HG03439 (cell line): ENCODE measurements around the gene EMILIN3.

Experiments
- ATAC-seq: cut with Tn5 transposase; IDR thresholded peaks from one replicate; pipeline ENCODE4 v1.9.1; 2021; ENCODE audit warnings: mild to moderate bottlenecking, moderate library complexity; ENCODE audit not compliant: unreplicated experiment

Gene EMILIN3

DNA sequence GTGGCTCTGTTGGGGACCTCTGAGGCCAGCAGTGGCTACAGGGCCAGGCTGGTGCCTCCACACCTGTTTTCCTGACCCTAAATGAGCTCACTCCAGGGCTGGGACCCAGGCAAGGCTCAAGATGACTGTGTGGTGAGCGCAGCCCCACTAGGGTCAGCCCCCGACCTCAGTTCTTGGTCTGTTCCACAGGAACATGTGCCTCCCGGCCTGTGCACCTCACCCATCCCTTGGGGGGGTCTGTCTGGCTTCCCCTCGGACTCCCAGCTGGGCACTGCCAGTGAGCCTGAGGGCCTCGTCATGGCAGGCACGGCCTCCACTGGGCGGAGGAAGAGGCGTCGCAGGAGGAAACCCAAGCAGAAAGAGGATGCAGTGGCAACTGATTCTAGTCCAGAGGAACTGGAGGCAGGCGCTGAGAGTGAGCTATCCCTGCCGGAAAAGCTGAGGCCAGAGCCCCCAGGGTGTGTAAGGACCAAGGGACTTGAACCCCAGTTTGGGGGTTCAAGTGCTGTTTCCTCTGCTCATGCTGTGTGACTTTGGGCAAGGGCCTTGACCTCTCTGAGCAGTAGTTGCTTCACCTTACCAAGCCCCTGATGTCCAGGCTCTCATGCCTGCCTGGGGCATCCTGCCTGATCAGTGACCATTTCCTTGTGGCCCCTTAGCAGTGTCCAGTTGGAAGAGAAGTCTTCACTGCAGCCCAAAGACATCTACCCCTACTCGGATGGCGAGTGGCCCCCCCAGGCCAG lies 18.0 kb downstream of the EMILIN3 start:
- ATAC-seq: no peak

DNA sequence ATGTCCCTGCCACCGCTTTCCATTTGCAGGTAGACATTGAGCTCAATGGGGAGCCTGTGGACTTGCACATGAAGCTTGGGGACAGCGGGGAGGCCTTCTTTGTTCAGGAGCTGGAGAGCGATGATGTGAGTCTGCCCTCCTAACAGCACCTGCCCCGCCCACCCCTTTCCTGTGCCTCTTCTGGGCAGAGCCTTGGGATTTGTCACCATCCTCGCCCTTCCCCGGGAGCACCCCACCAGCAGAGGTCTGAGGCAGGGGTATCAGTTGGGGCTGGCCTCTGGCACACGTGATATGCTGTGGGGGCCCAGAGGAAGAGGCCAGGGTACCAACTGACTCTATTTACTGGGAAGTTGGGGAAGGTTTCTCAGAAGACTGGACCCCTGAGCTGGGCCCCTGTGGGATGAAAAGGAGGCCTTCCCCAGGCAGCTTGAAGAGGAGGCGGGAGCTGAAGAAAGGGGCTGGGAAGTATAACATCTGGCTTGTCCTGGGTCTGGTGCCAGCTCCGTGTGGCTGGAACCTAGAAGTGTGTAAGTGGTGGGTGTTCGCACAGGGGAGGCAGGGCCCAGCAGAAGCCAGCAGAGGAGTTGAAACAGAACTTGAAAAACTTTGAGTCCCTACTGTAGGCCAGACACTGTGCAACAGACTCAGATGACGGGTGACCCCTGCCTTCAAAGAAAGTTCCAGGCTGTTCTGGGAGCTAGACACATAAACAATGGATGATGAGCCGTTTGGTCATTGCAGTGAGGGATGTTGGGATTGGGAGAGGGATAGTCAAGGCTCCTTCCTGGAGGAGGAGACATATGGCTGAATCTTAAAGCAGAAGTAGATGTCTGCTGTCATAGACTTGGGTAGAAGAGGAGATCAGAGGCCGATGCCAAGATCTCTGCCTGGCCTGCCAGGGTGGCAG lies 18.8 kb downstream of the EMILIN3 start:
- no peak for ATAC-seq

DNA sequence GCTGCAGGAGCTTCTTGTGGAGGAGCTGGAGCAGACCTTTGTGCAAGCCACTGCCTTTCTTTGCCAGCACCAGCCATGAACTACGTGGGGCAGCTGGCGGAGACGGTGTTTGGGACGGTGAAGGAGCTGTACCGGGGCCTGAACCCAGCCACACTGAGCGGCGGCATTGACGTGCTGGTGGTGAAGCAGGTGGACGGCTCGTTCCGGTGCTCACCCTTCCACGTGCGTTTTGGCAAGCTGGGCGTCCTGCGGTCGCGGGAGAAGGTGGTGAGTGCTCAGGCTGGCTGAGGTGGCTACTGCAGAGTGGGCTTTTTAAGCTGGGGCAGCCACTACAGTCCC lies 20.9 kb downstream of the EMILIN3 start:
- ATAC-seq: no peak

DNA sequence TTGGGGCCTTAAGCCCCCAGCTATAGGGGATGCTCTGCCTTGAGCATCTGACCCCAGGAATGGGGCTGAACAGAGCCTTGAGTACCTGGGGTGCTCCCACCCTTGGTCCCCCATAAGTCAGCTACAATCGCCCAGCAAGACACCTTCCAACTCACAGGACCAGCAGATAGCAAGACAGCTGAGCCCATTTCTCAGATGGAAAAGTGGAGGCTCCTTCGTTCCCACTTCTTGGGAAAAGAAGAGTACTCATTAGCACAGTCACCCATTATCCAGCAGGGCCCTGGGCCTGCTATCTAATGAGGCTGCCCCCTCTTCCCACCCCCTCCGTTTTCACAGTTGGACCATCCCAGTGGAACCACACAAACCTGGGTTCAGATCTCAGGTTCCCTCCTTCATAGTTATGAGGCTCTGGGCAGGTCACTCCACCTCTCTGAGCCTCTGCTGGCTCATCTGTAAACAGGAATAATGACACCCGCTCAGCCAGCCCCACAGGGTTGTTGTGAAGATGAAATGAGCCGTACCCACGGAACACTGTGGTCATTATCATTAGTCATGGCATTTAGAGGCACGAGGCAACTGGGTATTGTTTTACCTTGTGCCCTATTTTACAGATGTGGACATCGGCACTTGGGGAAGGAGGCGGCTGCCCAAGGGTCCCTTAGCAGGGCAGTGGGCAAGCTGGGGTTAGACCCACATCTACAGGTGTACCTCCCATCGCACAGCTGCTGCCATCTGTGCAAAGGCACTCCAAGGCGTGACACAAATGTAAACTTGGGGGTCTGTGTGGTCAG lies 21.5 kb downstream of the EMILIN3 start:
- ATAC-seq: no peak

DNA sequence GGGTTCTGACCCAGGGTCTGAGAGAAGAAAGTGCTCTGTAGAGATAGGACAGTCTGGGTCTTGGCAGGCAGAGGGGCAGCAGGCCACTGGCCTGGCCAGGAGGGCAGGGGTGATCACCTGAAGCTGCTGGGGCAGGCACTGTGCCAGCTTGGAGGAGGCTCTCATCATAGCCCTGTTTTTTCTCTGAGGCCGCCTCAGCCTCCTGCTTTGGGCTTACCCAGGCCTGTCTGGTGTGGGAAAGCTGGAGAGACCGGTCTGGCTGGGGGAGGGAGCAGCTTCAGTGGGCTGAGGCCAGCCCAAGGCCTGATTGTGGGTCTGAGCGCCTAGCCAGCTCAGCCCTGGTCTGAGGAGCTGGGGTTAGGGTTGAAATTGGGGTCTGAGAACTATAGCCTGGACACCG lies 22.1 kb downstream of the EMILIN3 start:
- no peak for ATAC-seq

DNA sequence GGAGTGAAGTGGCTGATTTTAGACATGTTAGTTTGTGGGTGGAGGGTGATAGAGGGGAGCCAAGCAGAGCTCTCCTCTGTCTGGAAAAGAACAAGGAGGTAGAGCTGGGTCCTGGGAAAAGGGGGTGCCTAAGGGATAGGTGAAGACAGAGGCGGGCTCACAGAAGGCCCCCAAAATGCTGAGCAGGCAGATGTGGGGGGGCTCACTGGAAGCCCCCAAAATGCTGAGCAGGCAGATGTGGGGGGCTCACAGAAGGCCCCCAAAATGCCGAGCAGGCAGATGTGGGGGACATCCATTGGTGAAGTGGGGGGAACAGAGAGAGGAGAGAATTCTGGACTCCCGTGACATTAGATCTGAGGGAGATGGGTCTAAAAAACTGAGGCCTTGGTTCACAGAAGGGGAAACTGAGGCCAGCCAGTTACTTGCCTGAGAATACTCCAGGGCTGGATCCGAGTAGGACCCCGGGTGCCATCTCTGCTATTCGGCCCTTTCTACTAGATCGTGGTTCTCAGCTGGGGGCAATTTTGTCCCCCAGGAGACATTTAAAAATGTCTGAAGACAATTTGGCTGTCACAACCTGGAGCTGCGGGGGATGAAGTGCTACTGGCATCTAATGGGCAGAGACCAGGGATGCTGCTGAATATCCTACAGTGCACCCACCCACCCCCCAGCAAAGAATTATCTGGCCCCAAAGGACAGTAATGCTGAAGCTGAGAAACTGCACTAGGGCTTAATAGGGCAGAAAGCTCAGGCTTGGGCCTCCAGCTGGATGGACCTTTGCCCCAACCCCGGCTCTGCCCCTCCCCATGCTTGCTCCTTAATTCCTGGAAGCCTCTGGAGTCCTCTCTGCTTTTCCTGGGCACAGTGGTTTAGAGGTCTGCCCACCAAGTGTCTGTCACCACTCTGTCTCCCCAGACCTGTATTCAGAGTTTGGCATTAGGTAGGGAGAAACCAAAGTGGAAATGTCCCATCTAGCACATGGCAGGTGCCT lies 23.8 kb downstream of the EMILIN3 start:
- ATAC-seq: no peak

DNA sequence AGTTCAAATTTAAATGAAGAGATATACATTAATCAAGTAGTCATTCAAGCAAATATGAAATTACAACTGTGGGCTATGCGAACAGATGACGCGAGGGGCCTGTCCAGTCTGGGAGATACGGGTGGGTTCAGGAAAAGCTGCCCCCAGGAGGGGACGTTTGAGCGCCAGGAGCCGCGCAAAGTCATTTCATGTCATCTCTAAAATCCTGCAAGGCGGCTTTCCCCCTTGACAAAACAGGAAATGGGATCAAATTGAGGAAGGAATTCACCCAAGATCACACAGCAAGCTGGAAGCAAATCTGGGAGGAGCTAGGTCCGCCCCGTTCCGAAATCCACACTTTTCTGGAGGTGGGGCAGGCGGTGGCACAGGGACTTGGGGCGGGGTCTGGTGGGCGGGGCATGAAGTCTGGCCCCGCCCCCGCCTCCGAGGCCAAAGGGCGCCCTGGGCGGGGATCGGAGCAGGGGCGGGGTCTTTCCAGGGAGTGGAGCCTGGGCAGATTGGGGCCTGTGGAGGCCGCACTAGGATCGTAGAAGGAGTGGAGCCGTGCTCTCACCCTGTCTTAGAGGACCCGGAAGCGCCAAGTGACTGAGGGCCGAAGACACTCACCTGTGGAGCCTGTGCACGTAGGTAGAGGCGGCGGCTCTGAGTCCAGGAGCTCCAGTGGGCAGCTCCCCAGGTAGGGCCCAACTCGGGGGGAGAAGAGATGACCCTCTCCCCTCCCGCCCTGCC lies 26.1 kb downstream of the EMILIN3 start, which contains the start of gene LPIN3:
Gene LPIN3, plus strand, starts transcription at position 495 of the 729 bp plus-strand sequence. CDS start 4,983 bp downstream, outside the sequence.
- no peak for ATAC-seq

DNA sequence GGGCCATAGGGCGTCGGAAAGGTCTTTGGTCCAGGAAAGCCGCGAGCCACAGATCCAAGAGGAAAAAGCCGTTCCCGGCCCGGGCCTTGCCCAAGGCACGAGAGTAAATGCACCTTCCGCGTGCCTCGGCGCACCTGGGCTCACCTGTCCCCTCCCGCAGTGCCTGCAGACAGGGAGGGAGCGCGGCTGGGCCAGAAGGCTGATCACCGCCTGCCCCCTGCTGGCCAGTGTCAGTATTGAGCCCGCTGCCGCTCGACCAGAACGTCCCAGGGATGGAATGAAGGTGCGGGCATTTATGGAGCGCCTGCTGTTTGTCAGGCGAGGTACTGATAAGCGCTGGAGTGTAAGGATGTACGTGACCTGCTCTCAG lies 26.7 kb downstream of the EMILIN3 start:
- ATAC-seq: peak; percentile 63

DNA sequence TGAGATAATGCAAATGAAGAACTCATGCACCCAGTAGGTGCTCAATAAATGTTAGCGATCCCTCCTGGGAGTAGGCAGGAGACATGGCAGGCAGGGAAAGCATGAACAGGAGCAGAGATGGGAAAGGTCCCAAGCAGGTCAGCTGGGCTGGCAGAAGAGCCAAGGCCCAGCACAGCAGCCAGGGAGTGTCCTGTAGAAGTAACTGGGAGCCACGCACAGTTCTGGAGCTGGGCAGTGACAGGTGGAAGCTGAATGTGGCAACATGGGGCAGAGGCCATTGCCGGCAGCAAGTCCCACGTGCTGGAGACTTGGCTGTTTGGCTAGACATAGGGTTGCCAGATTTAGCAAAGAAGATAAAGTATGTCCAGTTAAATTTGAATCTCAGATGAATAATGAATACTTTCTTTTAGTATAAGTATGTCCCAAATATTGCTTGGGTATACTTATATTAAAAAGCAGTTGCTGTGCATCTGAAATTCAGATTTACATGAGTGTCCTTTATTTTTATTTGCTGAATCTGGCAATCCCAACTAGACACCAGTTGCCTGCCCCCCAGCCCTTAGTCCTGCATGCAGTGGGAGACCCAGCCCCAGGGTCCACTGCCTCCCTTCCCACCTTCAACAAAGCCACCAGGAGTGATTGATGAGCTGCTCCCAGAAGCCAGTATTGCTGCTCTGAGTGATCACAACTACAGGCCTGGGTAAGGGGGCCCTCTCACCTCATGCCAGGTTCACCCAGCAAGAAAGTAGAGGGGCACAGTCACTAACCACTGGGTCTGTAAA lies 29.7 kb downstream of the EMILIN3 start:
- ATAC-seq: no peak

DNA sequence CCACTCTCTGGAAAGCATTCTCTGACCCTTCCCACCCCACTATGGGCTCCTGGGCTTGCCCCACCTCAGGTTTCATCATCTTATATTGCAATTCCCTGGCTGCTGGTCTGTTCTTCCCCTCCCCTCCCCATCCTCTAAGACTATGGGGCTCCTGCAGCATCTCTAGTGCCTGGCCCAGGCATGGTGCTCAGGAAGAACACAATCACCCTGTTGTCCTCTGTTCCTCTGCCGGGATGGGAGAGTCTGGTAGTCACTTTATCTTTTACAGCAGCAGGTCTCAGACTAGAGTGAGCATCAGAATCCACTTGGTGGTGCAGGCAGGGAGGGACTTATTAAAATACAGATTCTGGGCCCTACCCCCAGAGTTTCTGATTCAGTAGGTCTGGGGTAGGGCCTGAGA lies 31.0 kb downstream of the EMILIN3 start:
- ATAC-seq: no peak

DNA sequence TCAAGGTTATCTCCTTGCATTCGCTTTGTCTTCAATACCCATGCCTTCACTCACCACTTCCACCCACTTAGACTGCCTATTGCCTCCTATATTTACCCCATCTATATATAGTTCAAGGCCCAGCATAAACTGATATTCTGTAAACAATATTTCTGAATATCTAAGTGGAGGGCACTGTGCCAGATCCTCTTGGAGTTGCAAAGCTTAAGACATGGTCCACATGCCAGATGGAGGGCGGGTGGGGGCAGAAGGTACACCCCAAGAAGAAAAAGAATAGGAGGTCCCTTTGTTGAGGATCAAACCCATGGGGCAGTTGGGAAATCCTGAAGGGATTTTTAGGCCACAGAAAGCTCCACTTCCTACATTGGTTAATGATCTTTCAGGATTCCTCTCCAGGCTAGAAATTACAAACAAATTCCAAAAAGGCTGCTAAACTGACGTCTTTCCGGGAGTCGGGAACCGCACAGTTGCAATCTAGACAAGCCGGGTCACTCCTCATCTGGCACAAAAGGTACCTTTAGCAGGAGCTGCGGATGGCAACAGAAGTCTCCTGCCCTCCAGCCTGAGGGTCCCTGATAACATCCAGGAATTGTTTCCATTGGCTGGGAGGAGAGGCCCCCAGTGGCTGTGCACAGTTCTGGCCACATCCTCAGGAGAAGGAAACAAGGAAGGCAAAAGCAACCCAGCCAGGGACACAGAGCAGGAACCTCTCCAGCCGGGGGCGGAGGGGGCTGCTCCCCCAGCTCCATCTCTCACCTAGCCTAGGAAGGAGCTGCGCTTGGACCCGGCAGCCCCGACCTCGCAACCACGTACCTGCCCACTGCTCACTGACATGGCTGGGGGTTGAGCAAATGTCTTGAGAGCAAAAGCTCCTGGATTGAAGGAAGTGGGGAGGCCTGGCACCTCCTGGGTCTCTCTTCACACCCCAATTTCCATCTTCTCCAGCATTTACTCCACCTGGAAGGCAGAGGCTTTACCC lies 31.9 kb downstream of the EMILIN3 start:
- ATAC-seq: no peak

DNA sequence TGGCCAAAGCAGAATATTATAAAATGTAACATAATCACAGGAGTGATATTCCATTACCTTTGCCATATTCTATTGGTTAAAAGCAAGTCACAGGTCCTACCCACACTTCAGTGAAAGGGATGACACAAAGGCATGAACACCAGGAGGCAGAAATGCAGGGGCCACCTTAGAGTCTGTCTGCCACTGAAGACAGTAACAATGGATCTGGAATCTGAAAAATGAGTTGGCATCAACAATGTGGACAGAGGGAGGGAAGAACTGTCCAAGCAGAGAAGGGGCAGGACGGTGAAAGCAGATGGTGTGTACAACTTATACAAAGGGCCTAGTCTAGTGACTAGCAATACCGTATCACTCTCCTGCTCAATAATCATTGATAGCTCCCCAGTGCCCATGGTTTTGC lies 32.6 kb downstream of the EMILIN3 start:
- no peak for ATAC-seq

DNA sequence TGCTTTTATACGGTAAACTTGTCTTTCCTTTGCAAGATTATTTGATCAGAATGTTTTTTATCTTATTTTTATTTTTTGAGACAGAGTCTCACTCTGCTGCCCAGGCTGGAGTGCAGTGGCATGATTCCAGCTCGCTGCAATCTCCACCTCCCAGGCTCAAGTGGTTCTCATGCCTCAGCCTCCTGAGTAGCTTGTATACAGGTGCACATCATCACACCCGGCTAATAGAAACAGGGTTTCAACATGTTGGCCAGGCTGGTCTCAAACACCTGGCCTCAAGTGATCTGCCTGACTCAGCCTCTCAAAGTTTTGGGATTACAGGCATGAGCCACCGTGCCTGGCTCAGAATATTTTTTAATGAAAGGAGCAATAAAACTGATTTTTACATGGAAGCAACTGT lies 34.9 kb downstream of the EMILIN3 start:
- no peak for ATAC-seq

DNA sequence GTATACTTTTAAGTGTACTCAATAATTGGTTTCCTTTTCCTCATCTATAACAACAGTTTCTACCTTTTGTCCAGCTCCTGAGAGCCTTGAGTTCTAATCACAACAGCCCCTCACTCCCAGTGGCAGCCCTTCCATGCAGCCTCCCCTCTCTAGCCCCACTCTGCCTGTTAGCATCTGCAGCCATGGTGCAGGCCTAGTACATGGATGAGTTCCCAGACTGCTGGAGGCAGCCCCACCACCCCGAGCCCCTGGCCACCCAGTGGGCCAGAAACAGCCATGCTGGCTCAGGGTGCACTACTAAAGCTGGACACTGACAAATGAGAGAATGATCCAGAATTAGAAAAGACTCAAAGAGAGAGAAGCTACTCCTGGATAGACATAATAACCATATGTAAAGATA lies 35.7 kb downstream of the EMILIN3 start:
- no peak for ATAC-seq

DNA sequence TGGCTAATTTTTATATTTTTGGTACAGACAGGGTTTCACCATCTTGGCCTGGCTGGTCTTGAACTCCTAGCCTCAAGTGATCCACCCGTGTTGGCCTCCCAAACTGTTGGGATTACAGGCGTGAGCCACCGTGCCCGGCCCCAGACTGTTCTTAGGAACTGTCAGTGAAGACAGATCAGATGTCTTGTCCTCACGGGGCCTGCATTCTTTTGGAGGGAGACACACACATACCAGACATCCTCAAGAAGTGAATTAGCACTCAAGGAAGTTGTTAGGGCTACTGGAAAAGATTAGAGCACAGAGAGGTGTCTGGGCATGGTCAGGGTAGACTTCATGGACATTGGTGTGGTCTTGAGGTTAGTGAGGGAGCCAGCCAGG lies 36.3 kb downstream of the EMILIN3 start:
- no peak for ATAC-seq

DNA sequence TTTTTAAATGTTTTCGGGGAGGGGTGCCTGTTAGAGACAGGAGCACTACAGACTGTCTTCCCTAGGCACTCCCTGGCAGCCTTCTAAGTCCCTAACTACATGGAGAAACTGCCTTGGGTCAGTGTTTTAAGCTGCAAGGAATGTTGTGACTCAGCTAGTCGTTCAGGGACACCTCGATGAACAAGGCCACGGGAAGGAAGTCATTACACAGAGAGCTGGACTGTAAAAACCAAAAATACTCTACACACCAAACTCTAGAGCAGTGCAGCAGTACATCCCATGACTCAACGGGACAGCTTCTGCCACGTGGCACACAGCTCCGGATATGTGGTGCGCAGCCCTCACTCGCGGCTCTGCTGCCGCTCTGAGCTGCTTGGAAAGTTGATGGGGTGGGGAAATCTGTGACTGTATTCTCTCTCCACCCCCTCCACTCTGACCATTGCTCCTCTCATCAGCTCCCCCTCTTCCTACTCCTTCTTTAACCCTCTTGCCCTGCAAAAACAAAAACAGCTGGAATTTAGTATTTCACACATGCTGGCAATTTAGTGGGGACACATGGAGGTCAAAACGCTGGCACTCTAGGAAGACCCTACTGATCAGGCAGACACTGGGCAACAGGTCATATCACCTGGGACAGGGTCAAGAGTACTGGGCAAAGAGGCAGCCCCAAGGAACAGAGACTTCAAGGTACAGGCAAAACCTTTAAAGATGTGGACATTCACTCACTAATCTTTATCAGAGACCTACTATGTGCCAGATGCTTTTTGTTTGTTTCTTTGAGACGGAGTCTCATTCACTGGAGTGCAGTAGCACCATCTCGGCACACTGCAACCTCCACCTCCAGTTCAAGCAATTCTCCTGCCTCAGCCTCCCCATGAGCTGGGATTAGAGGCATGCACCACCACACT lies 36.9 kb downstream of the EMILIN3 start:
- ATAC-seq: no peak

DNA sequence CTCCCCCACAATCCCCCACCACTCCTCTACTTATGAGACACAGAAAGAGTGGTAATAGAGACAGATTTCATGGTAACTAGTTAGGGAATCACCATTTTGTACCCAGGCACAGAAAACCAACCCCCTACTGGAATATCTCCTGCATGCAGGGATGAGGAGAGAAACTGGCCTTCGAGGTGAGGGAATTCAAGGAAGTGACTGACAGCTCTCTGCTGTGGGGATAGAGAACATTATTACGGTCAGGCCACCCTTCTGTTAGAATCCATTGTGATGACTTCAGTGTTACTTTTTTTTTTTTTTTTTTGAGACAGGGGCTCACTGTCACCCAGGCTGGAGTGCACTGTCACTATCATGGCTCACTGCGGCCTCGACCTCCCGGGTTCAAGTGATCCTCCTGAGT lies 39.4 kb downstream of the EMILIN3 start:
- no peak for ATAC-seq
